Activated B cell treated with CpG ODN at 0.5 μM for 24 hours (primary cell): ENCODE data around the gene CLEC1A. TPM values are rescaled to one million over a fixed set of nuclear protein-coding genes. Genes with fewer than 3 reads are reported as not detected.

Source experiments
- ATAC-seq: fragments of 200-7000 bp; cut with Tn5 transposase; one replicate; pipeline ENCODE4 v1.10.0; 2021; ENCODE audit warnings: low read depth, mild to moderate bottlenecking, moderate library complexity
- CTCF ChIA-PET: fragments of 350-600 bp; sonication (Branson Sonifier 250); formaldehyde crosslinking; loops from one replicate; lab custom pipeline; 2021; ENCODE audit warnings: antibody characterized with exemption; lab: Charles Lee
- POLR2A ChIA-PET: fragments of 350-600 bp; sonication (Branson Sonifier 250); formaldehyde crosslinking; loops from one replicate; lab custom pipeline; 2021; ENCODE audit warnings: antibody characterized with exemption; lab: Charles Lee
- DNase-seq: peaks from one replicate; pipeline ENCODE4 v3.0.0; 2022
- H3K27ac Mint-ChIP-seq: one replicate; pipeline ENCODE4 v1.8.0; 2020; ENCODE audit warnings: mixed read lengths
- H3K27me3 Mint-ChIP-seq: one replicate; pipeline ENCODE4 v1.8.0; 2021; ENCODE audit warnings: mixed read lengths
- H3K36me3 Mint-ChIP-seq: one replicate; pipeline ENCODE4 v1.8.0; 2021; ENCODE audit warnings: low read depth, mixed read lengths
- H3K4me1 Mint-ChIP-seq: one replicate; pipeline ENCODE4 v1.8.0; 2021; ENCODE audit warnings: mixed read lengths
- H3K4me3 Mint-ChIP-seq: one replicate; pipeline ENCODE4 v1.8.0; 2020; ENCODE audit warnings: mild to moderate bottlenecking, mixed read lengths
- H3K9me3 Mint-ChIP-seq: one replicate; pipeline ENCODE4 v1.8.0; 2020; ENCODE audit warnings: mixed read lengths
- CTCF ChIP-seq: fragments of 200-600 bp; IDR thresholded peaks from one replicate; pipeline ENCODE4 v1.8.0; 2022; ENCODE audit warnings: antibody characterized with exemption, mild to moderate bottlenecking
- intact Hi-C: fragments of 100-400 bp; cut with micrococcal nuclease; formaldehyde crosslinking; loops from one replicate; pipeline ENCODE4 v1.15.1; 2024
- total RNA-seq: library from RNA; stranded (reverse); gene quantifications from 2 replicates; pipeline ENCODE4 v1.2.3, GENCODE V29; 2022

CLEC1A gene
- not detected in 2 replicates for total RNA-seq

- H3K4me1 Mint-ChIP-seq: no peaks in the 10 kb centered on the region
- POLR2A ChIA-PET: no interaction called here
- ATAC-seq (no peak), DNase-seq (no peak)
- H3K36me3 Mint-ChIP-seq: no peaks in the 10 kb centered on the region
- H3K9me3 Mint-ChIP-seq: peaks cover 4% of the 10 kb centered on the region
- H3K27ac Mint-ChIP-seq: no peak within 1 kb of the TSS
- H3K27me3 Mint-ChIP-seq: peaks cover 23% of the 10 kb centered on the region
- intact Hi-C loops: no loop called here
- no peak for TF ChIP-seq CTCF
- H3K4me3 Mint-ChIP-seq: no peak within 1 kb of the TSS
- CTCF ChIA-PET: no interaction called here
Observed at GRCh38 chr12:10098791-10099190, at the start of gene CLEC1A. TSS of gene CLEC1A (minus strand) at chr12:10098985. CDS start at chr12:10098922, 63 bp downstream.

- POLR2A ChIA-PET: interaction anchor here (0.6 kb wide), 1 partner anchor 55 kb away, joined by 3 read pairs; no protein-coding TSS in a partner anchor
- intact Hi-C loops: no loop called here
- ATAC-seq (no peak), DNase-seq (no peak)
- no peak overlapping the region for H3K4me3 Mint-ChIP-seq
- TF ChIP-seq CTCF: no peak
- no peak overlapping the region for H3K27ac Mint-ChIP-seq
- peaks cover 2% of the 10 kb centered on the region for H3K9me3 Mint-ChIP-seq
- no peaks in the 10 kb centered on the region for H3K36me3 Mint-ChIP-seq
- peaks cover under 1% of the 10 kb centered on the region for H3K4me1 Mint-ChIP-seq
- CTCF ChIA-PET: no interaction called here
- H3K27me3 Mint-ChIP-seq: peaks cover 8% of the 10 kb centered on the region
Observed at GRCh38 chr12:10147714-10148403, 49.1 kb upstream of the CLEC1A start.

- no peak overlapping the region for H3K27ac Mint-ChIP-seq
- POLR2A ChIA-PET: no interaction called here
- intact Hi-C loops: no loop called here
- H3K9me3 Mint-ChIP-seq: peaks cover under 1% of the 10 kb centered on the region
- H3K4me1 Mint-ChIP-seq: no peaks in the 10 kb centered on the region
- no peak overlapping the region for H3K4me3 Mint-ChIP-seq
- no peaks in the 10 kb centered on the region for H3K36me3 Mint-ChIP-seq
- peaks cover 12% of the 10 kb centered on the region for H3K27me3 Mint-ChIP-seq
- no peak for TF ChIP-seq CTCF
- DNase-seq (no peak), ATAC-seq (no peak)
- CTCF ChIA-PET: interaction anchor here (1.0 to 2.2 kb wide), 4 partner anchors 10 to 393 kb away, joined by 3 to 9 read pairs (median 3); no protein-coding TSS in a partner anchor
Observed at GRCh38 chr12:10142976-10143589, 44.3 kb upstream of the CLEC1A start.

GRCh38 chr12:10140001-10140400, 41.2 kb upstream of the CLEC1A start:
- CTCF ChIA-PET: interaction anchor here (0.7 to 3.5 kb wide), 17 partner anchors 9 to 809 kb away, joined by 3 to 24 read pairs (median 4); partner anchors contain the start of gene CLEC7A
- Mint-ChIP-seq H3K4me3 (no peak overlapping the region), H3K36me3 (no peaks in the 10 kb centered on the region), H3K27ac (no peak overlapping the region), H3K9me3 (no peaks in the 10 kb centered on the region), H3K4me1 (no peaks in the 10 kb centered on the region), H3K27me3 (peaks cover 27% of the 10 kb centered on the region)
- no peak for TF ChIP-seq CTCF
- DNase-seq (no peak), ATAC-seq (peak; percentile 60)
- POLR2A ChIA-PET: interaction anchor here (1.6 kb wide), 1 partner anchor 10 kb away, joined by 4 read pairs; the partner anchor contains the start of gene CLEC7A
- intact Hi-C loops: loop anchor here (1.0 to 2.0 kb wide), 5 partner anchors 106 to 809 kb away; no protein-coding TSS in a partner anchor

GRCh38 chr12:10136637-10137205, 37.9 kb upstream of the CLEC1A start:
- Mint-ChIP-seq H3K27ac (no peak overlapping the region), H3K4me1 (no peaks in the 10 kb centered on the region), H3K9me3 (no peaks in the 10 kb centered on the region), H3K4me3 (no peak overlapping the region), H3K27me3 (peaks cover 34% of the 10 kb centered on the region), H3K36me3 (no peaks in the 10 kb centered on the region)
- intact Hi-C loops: loop anchor here (10.0 kb wide), 1 partner anchor 522 kb away; no protein-coding TSS in a partner anchor
- CTCF ChIA-PET: interaction anchor here (0.6 to 1.2 kb wide), 2 partner anchors 97 to 323 kb away, joined by 3 read pairs; no protein-coding TSS in a partner anchor
- no peak for TF ChIP-seq CTCF
- DNase-seq (no peak), ATAC-seq (no peak)
- POLR2A ChIA-PET: no interaction called here
